H1 (cell line): ENCODE data around the gene XNDC1N. TPM values are rescaled to one million over a fixed set of nuclear protein-coding genes. Genes with fewer than 3 reads are reported as not detected.

ENCODE experiments used
- CTCF ChIA-PET: fragments of 300-600 bp; sonication (Branson Sonifier 250); formaldehyde crosslinking; loops from one replicate; lab custom pipeline; 2021; ENCODE audit not compliant: partially characterized antibody; lab: Charles Lee
- POLR2A ChIA-PET: fragments of 300-600 bp; sonication (Branson Sonifier 250); formaldehyde crosslinking; loops from one replicate; lab custom pipeline; 2021; ENCODE audit warnings: inconsistent platforms; ENCODE audit not compliant: partially characterized antibody; lab: Charles Lee
- DNase-seq, 2 experiments: peaks; one replicate each; pipeline versions ENCODE4 v3.0.0 to v3.0.0-alpha.2; 2010 to 2022; ENCODE audit warnings: low spot score in 2 of 2, low read depth in 1 of 2, mixed read lengths in 1 of 2
- FAIRE-seq: peaks from 2 replicates; lab custom pipeline; 2011; peaks lifted over from hg19 to GRCh38; lab: Jason Lieb, UNC
- H2AFZ ChIP-seq: 2 replicates; pipeline ENCODE4 v1.8.1; 2012; ENCODE audit warnings: low read length, inconsistent platforms
- H2AK5ac ChIP-seq: 2 replicates; pipeline ENCODE4 v1.6.1; 2013; ENCODE audit warnings: low read depth, low read length
- H2BK120ac ChIP-seq: replicated peaks from 2 replicates; pipeline ENCODE3; 2013; ENCODE audit warnings: low read depth, low read length, inconsistent platforms
- H2BK12ac ChIP-seq: 2 replicates; pipeline ENCODE4 v1.6.1; 2013; ENCODE audit warnings: low read depth, low read length
- H2BK15ac ChIP-seq: 2 replicates; pipeline ENCODE4 v1.6.1; 2013; ENCODE audit warnings: low read length
- H2BK20ac ChIP-seq: 2 replicates; pipeline ENCODE4 v1.6.1; 2013; ENCODE audit warnings: low read length
- H2BK5ac ChIP-seq: 2 replicates; pipeline ENCODE4 v1.6.1; 2013; ENCODE audit warnings: low read depth, low read length
- H3K14ac ChIP-seq: 2 replicates; pipeline ENCODE4 v1.6.1; 2013; ENCODE audit warnings: inconsistent platforms; ENCODE audit not compliant: insufficient read length
- H3K18ac ChIP-seq: 2 replicates; pipeline ENCODE4 v1.6.1; 2013; ENCODE audit warnings: low read length; ENCODE audit errors: extremely low read depth
- H3K23ac ChIP-seq: 2 replicates; pipeline ENCODE4 v1.6.1; 2013; ENCODE audit warnings: inconsistent platforms; ENCODE audit not compliant: insufficient read length
- H3K23me2 ChIP-seq: 2 replicates; pipeline ENCODE4 v1.6.1; 2013; ENCODE audit warnings: low read depth, low read length
- H3K27ac ChIP-seq: 2 replicates; pipeline ENCODE4 v1.6.1; 2011; ENCODE audit warnings: low read depth, low read length, inconsistent platforms
- H3K27me3 ChIP-seq, 4 experiments: replicated peaks in 1 of 4; 1 replicate in 1 of 4; 2 replicates in 3 of 4; pipeline versions ENCODE4 v1.6.1 to v1.8.1; 2011 to 2013; ENCODE audit warnings: low read length in 3 of 4, mild to moderate bottlenecking in 3 of 4, inconsistent platforms in 2 of 4, mixed read lengths in 2 of 4, moderate library complexity in 1 of 4; ENCODE audit not compliant: control insufficient read depth in 3 of 4, insufficient read depth in 3 of 4; ENCODE audit errors: extremely low read depth in 1 of 4
- H3K36me3 ChIP-seq, 4 experiments: 2 replicates each; pipeline versions ENCODE4 v1.6.1 to v1.8.1; 2011 to 2013; ENCODE audit warnings: mild to moderate bottlenecking in 4 of 4, low read length in 3 of 4, moderate library complexity in 2 of 4, control low read depth in 1 of 4, inconsistent platforms in 1 of 4; ENCODE audit not compliant: insufficient read depth in 4 of 4, control insufficient read depth in 2 of 4
- H3K4ac ChIP-seq: replicated peaks from 2 replicates; pipeline ENCODE3; 2013; ENCODE audit warnings: low read length, low read depth, mixed read lengths, inconsistent platforms; ENCODE audit not compliant: insufficient read length
- H3K4me1 ChIP-seq, 4 experiments: replicated peaks in 1 of 4; 1 replicate in 1 of 4; 2 replicates in 3 of 4; pipeline versions ENCODE4 v1.6.1 to v1.8.1; 2011 to 2013; ENCODE audit warnings: low read length in 3 of 4, inconsistent platforms in 2 of 4, mixed read lengths in 1 of 4; ENCODE audit not compliant: insufficient read depth in 4 of 4, control insufficient read depth in 3 of 4
- H3K4me2 ChIP-seq, 2 experiments: 2 replicates each; pipeline versions ENCODE4 v1.6.1 to v1.8.1; 2011 to 2013; ENCODE audit warnings: low read depth in 2 of 2, low read length in 2 of 2, control low read depth in 1 of 2, inconsistent platforms in 1 of 2, mild to moderate bottlenecking in 1 of 2; ENCODE audit not compliant: insufficient read depth in 1 of 2
- H3K4me3 ChIP-seq, 4 experiments: fragments of 200-600, 300-600 bp in 1 of 4; sonication (generic), shearing (Covaris generic), sonication (Bioruptor Twin) in 1 of 4; 2 replicates each; pipeline versions ENCODE4 v1.5.1 to v1.8.1; 2011 to 2016; ENCODE audit warnings: low read length in 4 of 4, low read depth in 3 of 4, control low read depth in 2 of 4, inconsistent platforms in 2 of 4, mild to moderate bottlenecking in 2 of 4, mixed read lengths in 1 of 4, moderate library complexity in 1 of 4; ENCODE audit not compliant: insufficient read depth in 2 of 4; ENCODE audit errors: extremely low read depth in 1 of 4
- H3K56ac ChIP-seq: replicated peaks from 2 replicates; pipeline ENCODE3; 2013; ENCODE audit warnings: low read depth, mild to moderate bottlenecking, mixed read lengths, low read length, inconsistent platforms; ENCODE audit not compliant: insufficient read length
- H3K79me1 ChIP-seq: 2 replicates; pipeline ENCODE4 v1.6.1; 2013; ENCODE audit warnings: low read depth, low read length, control low read depth
- H3K79me2 ChIP-seq, 2 experiments: 2 replicates each; pipeline versions ENCODE4 v1.6.1 to v1.8.1; 2012 to 2013; ENCODE audit warnings: low read length in 2 of 2, mild to moderate bottlenecking in 2 of 2, inconsistent platforms in 1 of 2; ENCODE audit not compliant: insufficient read depth in 2 of 2, control insufficient read depth in 1 of 2
- H3K9ac ChIP-seq, 4 experiments: replicated peaks in 1 of 4; 1 replicate in 1 of 4; 2 replicates in 3 of 4; pipeline versions ENCODE4 v1.6.1 to v1.8.1; 2011 to 2013; ENCODE audit warnings: low read depth in 3 of 4, low read length in 3 of 4, control low read depth in 2 of 4, mild to moderate bottlenecking in 2 of 4, moderate library complexity in 2 of 4, inconsistent platforms in 1 of 4; ENCODE audit errors: extremely low read depth in 1 of 4
- H3K9me3 ChIP-seq, 2 experiments: 2 replicates each; pipeline versions ENCODE4 v1.6.1 to v1.8.1; 2012 to 2013; ENCODE audit warnings: mild to moderate bottlenecking in 2 of 2, moderate library complexity in 2 of 2, control low read depth in 1 of 2, inconsistent platforms in 1 of 2, low read depth in 1 of 2, low read length in 1 of 2, mixed read lengths in 1 of 2; ENCODE audit not compliant: insufficient read depth in 2 of 2
- H4K20me1 ChIP-seq, 2 experiments: replicated peaks in 1 of 2; 2 replicates each; pipeline versions ENCODE3 to v1.8.1; 2011 to 2013; ENCODE audit warnings: inconsistent platforms in 2 of 2, low read length in 2 of 2, mild to moderate bottlenecking in 1 of 2; ENCODE audit not compliant: insufficient read depth in 2 of 2, control insufficient read depth in 1 of 2
- H4K5ac ChIP-seq: 2 replicates; pipeline ENCODE4 v1.6.1; 2013; ENCODE audit warnings: low read length, low read depth, mixed read lengths, inconsistent platforms; ENCODE audit not compliant: insufficient read length
- H4K8ac ChIP-seq: 2 replicates; pipeline ENCODE4 v1.8.0; 2013; ENCODE audit warnings: mild to moderate bottlenecking, moderate library complexity, low read length, inconsistent platforms; ENCODE audit not compliant: insufficient read depth; ENCODE audit errors: extremely low read depth
- H4K91ac ChIP-seq: replicated peaks from 2 replicates; pipeline ENCODE3; 2013; ENCODE audit warnings: low read length, mixed read lengths, inconsistent platforms; ENCODE audit not compliant: insufficient read length
- ATF3 ChIP-seq: IDR thresholded peaks from 2 replicates; pipeline ENCODE4 v1.6.1; 2011; ENCODE audit warnings: low read depth, mild to moderate bottlenecking, low read length; ENCODE audit not compliant: insufficient read depth
- CBX5 ChIP-seq: fragments of 300-800, 300-1000 bp; sonication (generic); IDR thresholded peaks from 2 replicates; pipeline ENCODE4 v1.7.1; 2016; ENCODE audit warnings: antibody characterized with exemption, low read length, low read depth
- CBX8 ChIP-seq: fragments of 300-800, 300-1000 bp; sonication (generic); IDR thresholded peaks from 2 replicates; pipeline ENCODE4 v1.7.1; 2016; ENCODE audit warnings: low read depth, low read length, borderline replicate concordance
- CREB1 ChIP-seq: IDR thresholded peaks from 2 replicates; pipeline ENCODE4 v1.6.1; 2012; ENCODE audit warnings: inconsistent platforms
- EGR1 ChIP-seq: IDR thresholded peaks from 2 replicates; pipeline ENCODE4 v1.6.1; 2011; ENCODE audit warnings: low read depth, low read length, borderline replicate concordance
- FOSL1 ChIP-seq: IDR thresholded peaks from 2 replicates; pipeline ENCODE4 v1.6.1; 2011; ENCODE audit warnings: mild to moderate bottlenecking, low read depth, low read length, moderate library complexity; ENCODE audit not compliant: insufficient read depth
- KDM1A ChIP-seq: fragments of 200-600, 300-600 bp; sonication (generic); IDR thresholded peaks from 2 replicates; pipeline ENCODE4 v1.7.1; 2016; ENCODE audit warnings: mild to moderate bottlenecking, low read length, borderline replicate concordance
- NANOG ChIP-seq: IDR thresholded peaks from 2 replicates; pipeline ENCODE4 v1.6.1; 2011; ENCODE audit warnings: low read length, low read depth, mild to moderate bottlenecking, inconsistent platforms; ENCODE audit not compliant: insufficient read depth, poor library complexity, severe bottlenecking
- RFX5 ChIP-seq: IDR thresholded peaks from 2 replicates; pipeline ENCODE4 v1.6.1; 2011; ENCODE audit warnings: low read depth, low read length, improper control_type of control experiment, borderline replicate concordance
- SP4 ChIP-seq: IDR thresholded peaks from 2 replicates; pipeline ENCODE4 v1.6.1; 2012; ENCODE audit warnings: low read length, inconsistent platforms
- SUZ12 ChIP-seq: fragments of 200-600 bp; sonication (generic); IDR thresholded peaks from 2 replicates; pipeline ENCODE4 v1.6.1; 2012; ENCODE audit warnings: mild to moderate bottlenecking, inconsistent platforms, low read length, moderate library complexity, mixed read lengths
- USF2 ChIP-seq: IDR thresholded peaks from 2 replicates; pipeline ENCODE4 v1.6.1; 2011; ENCODE audit warnings: low read length, improper control_type of control experiment
- WGBS, 2 experiments: shearing (Covaris generic) in 1 of 2; methylation state at CpG; one replicate each; pipeline versions ENCODE4 v1.1.6 to v1.1.7; 2013 to 2015; ENCODE audit warnings: low lambda C conversion rate in 2 of 2, mixed read lengths in 2 of 2, inconsistent platforms in 1 of 2, low coverage in 1 of 2, missing lambda C conversion rate in 1 of 2; ENCODE audit not compliant: insufficient replicate concordance in 2 of 2, insufficient coverage in 1 of 2, insufficient read length in 1 of 2; ENCODE audit errors: extremely low coverage in 1 of 2, missing lambda C conversion rate in 1 of 2; 5-methylcytosine and 5-hydroxymethylcytosine counted together
- polyA plus RNA-seq, 7 experiments: library from polyadenylated mRNA; depleted of rRNA in 3 of 7; stranded (reverse) in 5 of 7; unstranded in 2 of 7; fragments of >200 nt in 5 of 7; fragments of 200-250 nt in 2 of 7; gene quantifications; 1 replicate in 5 of 7; 2 replicates in 1 of 7; 4 replicates in 1 of 7; pipeline versions ENCODE4 v1.2.1 to v1.2.3, GENCODE V29; 2011 to 2013; ENCODE audit warnings: missing spikeins in 2 of 7, mixed read lengths in 2 of 7
- total RNA-seq: library from RNA; stranded (reverse); fragmentation: NEBNext Ultra II Directional; extraction: Animal tissue kit (Norgen Biotek cat#: 25700); gene quantifications from 2 replicates; pipeline ENCODE4 v1.2.1, GENCODE V29; 2021

XNDC1N gene
- total and polyA plus RNA-seq, 2 of the 8 experiments (the other 6 are each of a cell fraction or from before 2014, with no cell fraction given): 5.8 to 7.5 TPM

- no peak overlapping the region for H3K27ac ChIP-seq
- H2BK120ac ChIP-seq: no peak overlapping the region
- WGBS, 2 experiments: 61% methylated on average over 3 of the region's 3 CpGs; no CpG with 5 or more reads in 1 of the 2 experiments
- H2BK20ac ChIP-seq: no peak overlapping the region
- H2BK15ac ChIP-seq: no peak overlapping the region
- H3K4me2 ChIP-seq: no peak overlapping the region
- H3K56ac ChIP-seq: no peak overlapping the region
- H3K9me3 ChIP-seq: no peaks in the 10 kb centered on the region
- H4K91ac ChIP-seq: no peak overlapping the region
- H2AK5ac ChIP-seq: no peak overlapping the region
- H3K18ac ChIP-seq: no peak overlapping the region
- H3K23me2 ChIP-seq: no peaks in the 10 kb centered on the region
- H2AFZ ChIP-seq: no peak overlapping the region
- peaks cover 0 to 48% of the 10 kb centered on the region in 2 experiments; a peak in 2 of 4 replicates for H3K79me2 ChIP-seq
- ChIA-PET CTCF (interaction anchor here (1.1 to 3.4 kb wide), 5 partner anchors 8 to 188 kb away, joined by 3 to 25 read pairs (median 4); partner anchors contain the start of genes RNF121 and XNDC1N), POLR2A (interaction anchor here (0.6 to 1.8 kb wide), 3 partner anchors 12 to 92 kb away, joined by 3 to 5 read pairs (median 3); partner anchors contain the start of genes RNF121 and XNDC1N)
- H3K14ac ChIP-seq: no peak overlapping the region
- DNase-seq (no peak), FAIRE-seq (no peak)
- H3K4me3 ChIP-seq: no peak overlapping the region
- H4K8ac ChIP-seq: no peak overlapping the region
- H3K27me3 ChIP-seq: no peaks in the 10 kb centered on the region
- no peak overlapping the region for H4K5ac ChIP-seq
- H2BK12ac ChIP-seq: no peak overlapping the region
- H3K36me3 ChIP-seq: peaks cover 0 to 12% (median 5%) of the 10 kb centered on the region in 4 experiments; a peak in 3 of 8 replicates
- H3K79me1 ChIP-seq: no peaks in the 10 kb centered on the region
- H3K23ac ChIP-seq: no peak overlapping the region
- H3K9ac ChIP-seq: no peak overlapping the region
- no peaks in the 10 kb centered on the region for H3K4me1 ChIP-seq
- peaks cover 8 to 14% of the 10 kb centered on the region in 2 experiments for H4K20me1 ChIP-seq
- H3K4ac ChIP-seq: no peak overlapping the region
- no peak overlapping the region for H2BK5ac ChIP-seq
- TF ChIP-seq ATF3 (no peak), CBX8 (no peak), FOSL1 (no peak), CREB1 (no peak), RFX5 (no peak), CBX5 (no peak), EGR1 (no peak), USF2 (no peak), KDM1A (no peak), NANOG (no peak), SP4 (no peak), SUZ12 (no peak)
Measured at GRCh38 chr11:71955898-71956456, 27.6 kb upstream of the XNDC1N start.
